Stimulated activated CD4-positive, alpha-beta T cell treated with anti-CD3 and anti-CD28 coated beads, Interleukin-1b, Interleukin-23, amount 100 ng/mL, for 4 hours (primary cell): ENCODE measurements around the gene UNC93B1.

ENCODE experiments used
- DNase-seq, 2 donors: peaks; one replicate each; pipeline ENCODE4 v3.0.0-alpha.2; 2020; ENCODE audit warnings: low read depth in 2 of 2

The UNC93B1 gene, protein sequence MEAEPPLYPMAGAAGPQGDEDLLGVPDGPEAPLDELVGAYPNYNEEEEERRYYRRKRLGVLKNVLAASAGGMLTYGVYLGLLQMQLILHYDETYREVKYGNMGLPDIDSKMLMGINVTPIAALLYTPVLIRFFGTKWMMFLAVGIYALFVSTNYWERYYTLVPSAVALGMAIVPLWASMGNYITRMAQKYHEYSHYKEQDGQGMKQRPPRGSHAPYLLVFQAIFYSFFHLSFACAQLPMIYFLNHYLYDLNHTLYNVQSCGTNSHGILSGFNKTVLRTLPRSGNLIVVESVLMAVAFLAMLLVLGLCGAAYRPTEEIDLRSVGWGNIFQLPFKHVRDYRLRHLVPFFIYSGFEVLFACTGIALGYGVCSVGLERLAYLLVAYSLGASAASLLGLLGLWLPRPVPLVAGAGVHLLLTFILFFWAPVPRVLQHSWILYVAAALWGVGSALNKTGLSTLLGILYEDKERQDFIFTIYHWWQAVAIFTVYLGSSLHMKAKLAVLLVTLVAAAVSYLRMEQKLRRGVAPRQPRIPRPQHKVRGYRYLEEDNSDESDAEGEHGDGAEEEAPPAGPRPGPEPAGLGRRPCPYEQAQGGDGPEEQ

DNA sequence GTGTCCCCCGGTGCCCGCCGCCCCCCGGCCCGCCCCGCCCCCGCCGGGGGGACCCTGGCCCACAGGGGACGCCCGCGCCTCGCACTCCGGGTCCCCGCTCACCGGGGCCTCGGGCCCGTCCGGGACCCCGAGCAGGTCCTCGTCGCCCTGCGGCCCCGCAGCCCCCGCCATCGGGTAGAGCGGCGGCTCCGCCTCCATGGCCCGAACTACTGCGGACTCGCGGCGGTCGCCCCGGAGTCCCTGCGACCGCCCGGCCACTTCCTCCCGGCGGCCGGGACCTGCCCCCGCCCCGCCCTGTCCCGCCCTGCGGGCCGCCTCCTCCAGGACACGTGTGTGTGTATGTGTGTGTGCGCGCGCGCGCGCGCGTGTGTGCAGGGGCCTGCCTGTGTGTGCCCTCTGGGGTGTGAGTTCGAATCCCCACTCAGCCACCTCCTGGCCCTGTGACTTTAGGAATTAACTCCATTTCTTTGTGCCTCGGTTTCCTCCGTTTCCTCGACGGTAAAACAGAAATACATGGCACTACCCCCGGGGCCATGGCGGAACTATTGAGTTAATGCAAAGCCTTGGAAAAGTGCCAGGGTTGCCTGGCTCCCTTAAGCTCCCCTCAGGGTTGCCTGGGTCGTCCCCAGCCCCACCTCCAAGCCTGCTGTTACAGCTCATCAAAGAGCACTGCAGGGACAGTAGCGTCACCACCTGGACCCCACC is at the start of gene UNC93B1:
TSS of gene UNC93B1 (minus strand) at position 252 of the 705 bp plus-strand sequence. CDS start at position 198, 54 bp downstream.
- peak; percentile 52 to 72 for DNase-seq

DNA sequence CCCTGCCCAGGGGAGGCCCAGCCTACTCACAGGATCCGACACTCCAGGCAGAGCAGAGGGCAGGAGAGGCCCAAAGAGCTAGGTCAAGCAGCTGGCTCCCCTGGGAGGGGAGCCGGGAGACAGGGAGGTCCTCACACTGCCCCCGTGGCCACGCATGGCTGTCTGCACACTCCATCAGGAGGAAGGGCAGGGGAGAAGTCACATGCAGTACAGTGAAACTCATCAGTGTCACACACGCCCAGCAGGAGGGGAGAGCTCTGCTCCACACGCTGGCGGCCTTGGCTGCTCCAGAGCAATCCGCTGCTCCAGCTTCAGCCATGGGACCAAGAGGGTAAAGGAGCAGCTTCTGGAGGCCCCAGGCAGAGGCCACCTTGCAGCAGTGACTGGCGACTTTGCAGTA is 49.2 kb upstream of the UNC93B1 start:
- no peak for DNase-seq

DNA sequence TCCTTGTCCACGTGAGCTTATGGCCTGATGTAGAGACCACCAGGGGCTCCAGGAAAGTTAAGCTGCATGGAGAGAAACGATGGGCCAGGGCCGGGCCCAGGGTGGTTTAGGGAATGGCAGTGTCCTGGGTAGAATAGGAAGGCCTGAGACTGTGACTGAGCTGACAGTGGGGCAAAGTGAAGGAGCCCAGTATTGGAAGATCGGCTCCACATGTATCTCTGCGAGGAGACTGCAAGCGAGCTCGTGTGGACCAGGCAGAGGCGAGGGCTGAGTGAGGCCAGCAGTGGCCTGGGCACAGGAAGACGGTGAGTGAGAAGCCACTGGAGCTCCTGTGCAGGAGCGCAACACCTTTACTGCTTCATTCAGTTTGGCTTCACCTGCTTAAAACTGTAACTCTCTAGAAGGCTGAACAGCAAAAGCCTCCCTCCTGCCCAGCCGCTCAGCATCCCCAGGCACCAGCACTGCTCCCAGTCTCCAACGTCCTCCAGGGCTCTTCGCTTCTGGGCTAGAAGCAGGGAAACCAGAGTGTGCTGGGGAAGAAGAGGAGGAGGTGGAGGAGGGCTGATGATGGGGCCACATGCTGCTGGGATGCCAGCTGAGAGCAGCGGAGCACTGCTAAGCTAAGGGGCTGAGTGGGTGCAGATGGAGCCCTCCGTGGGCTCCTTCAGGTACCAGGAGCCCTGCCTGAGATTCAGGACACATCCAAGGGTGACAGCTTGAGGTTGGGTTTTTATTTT is 48.4 kb upstream of the UNC93B1 start:
- DNase-seq: no peak

DNA sequence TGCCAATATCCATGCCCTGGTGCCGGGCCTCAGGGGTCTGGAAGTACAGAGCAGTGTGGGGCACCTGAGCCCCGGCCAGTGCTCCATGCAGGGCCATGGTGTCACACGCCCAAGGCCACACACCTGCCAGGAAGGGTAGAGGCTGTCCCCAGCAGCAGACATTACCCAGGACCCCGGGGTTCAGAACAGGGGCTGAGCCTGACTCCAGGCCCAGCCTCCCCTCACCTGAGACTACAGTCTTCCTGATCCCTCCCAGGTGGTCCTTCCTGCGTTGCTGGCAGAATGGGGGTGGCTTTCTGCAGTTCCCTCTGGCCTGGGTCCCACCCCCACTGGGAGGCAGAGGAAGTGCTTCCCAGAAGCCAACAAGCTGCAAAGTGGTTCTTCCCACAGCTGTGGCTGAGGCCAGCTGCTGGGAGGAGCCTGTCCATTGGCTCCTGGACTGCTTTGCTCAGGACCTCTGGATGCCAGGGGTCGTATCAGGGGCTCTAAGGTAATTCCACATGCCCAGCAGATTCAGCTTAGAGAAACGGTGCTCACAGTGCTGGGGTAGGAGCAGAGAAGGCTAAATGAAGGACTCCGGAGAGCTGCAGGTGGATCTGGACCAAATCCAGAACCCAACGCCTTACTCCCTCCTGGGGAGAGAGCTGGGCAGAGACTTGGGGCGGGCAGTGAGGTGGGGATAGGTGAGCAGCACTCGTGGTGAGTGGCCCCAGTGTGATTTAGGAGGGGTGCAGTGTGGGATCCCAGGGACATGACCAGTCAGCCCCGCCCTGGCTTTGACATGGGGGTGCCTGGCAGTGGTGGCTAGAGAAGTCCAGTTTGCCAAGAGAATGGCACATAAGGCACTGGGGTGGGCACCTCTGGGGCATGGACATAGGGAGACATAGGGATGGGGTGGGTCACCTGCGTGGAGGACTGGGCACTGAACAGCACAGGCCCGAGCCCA is 47.6 kb upstream of the UNC93B1 start:
- no peak for DNase-seq

DNA sequence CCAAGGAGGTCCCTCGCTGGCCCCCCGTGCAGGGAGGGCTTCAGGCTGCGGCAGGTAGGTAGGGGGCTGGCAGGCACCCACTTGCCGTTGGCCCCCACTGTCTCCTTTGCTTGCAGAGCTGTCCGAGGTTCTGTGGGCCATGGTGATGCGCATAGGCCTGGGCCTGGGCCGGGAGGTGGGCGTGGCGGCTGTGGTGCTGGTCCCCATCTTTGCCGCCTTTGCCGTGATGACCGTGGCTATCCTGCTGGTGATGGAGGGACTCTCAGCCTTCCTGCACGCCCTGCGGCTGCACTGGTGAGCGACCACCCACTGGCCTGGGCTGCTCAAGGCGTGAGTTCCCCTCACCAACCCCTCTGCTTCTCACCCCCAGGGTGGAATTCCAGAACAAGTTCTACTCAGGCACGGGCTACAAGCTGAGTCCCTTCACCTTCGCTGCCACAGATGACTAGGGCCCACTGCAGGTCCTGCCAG is 46.5 kb upstream of the UNC93B1 start:
- DNase-seq: no peak

DNA sequence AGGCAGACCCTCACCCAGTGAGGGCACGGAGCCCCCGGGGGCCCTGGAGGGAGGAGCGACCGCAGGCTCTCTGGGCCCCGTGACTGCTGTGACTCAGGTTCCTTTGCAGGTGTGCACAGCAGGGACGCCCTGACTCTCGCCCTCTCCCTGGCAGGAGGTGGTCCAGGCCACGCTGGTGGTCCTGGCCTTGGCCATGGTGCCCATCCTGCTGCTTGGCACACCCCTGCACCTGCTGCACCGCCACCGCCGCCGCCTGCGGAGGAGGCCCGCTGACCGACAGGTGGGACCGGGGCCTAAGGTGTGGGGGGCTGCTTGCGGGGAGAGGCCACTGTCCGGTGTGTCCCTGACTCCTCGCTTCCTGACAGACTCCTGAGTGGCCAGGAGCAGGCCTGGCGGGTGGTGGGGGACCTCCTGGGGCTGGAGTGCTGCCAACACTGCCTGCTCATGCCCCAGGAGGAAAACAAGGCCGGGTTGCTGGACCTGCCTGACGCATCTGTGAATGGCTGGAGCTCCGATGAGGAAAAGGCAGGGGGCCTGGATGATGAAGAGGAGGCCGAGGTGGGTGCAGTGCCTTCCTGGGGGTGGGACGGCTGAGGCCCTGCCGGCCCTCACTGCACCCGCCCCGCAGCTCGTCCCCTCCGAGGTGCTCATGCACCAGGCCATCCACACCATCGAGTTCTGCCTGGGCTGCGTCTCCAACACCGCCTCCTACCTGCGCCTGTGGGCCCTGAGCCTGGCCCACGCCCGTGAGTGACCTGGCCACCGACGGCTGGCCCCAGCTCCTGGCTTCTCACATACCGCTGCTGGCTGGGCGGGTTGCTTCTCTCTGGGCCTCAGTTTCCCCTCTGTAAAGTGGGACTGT is 45.8 kb upstream of the UNC93B1 start:
- DNase-seq: no peak

DNA sequence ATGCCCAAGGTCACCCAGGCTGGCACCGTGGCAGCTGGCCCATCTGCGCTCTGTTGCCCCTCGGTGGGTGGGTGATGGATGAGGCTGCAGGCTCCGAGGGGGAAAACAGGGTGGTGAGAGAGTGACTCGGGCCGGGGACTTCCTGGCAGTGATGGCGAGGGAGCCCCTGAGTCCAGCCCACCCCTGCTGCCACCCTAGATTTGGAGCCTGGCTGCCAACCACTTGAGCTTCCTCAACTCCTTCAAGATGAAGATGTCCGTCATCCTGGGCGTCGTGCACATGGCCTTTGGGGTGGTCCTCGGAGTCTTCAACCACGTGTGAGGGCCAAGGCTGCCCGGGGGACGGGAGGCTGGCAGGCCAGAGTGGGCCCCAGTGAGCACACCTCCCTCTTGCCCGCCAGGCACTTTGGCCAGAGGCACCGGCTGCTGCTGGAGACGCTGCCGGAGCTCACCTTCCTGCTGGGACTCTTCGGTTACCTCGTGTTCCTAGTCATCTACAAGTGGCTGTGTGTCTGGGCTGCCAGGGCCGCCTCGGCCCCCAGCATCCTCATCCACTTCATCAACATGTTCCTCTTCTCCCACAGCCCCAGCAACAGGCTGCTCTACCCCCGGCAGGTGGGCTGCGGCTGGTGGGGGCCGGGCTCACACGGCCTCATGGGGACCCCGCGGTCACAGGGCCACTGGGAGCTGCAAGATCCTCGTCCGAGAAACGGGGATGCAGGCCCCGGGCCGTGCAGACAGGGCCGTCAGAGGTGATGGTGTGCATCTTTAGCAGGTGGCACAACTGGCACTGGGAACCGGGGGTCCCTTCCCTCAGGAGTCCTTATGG is 45.0 kb upstream of the UNC93B1 start:
- no peak for DNase-seq

DNA sequence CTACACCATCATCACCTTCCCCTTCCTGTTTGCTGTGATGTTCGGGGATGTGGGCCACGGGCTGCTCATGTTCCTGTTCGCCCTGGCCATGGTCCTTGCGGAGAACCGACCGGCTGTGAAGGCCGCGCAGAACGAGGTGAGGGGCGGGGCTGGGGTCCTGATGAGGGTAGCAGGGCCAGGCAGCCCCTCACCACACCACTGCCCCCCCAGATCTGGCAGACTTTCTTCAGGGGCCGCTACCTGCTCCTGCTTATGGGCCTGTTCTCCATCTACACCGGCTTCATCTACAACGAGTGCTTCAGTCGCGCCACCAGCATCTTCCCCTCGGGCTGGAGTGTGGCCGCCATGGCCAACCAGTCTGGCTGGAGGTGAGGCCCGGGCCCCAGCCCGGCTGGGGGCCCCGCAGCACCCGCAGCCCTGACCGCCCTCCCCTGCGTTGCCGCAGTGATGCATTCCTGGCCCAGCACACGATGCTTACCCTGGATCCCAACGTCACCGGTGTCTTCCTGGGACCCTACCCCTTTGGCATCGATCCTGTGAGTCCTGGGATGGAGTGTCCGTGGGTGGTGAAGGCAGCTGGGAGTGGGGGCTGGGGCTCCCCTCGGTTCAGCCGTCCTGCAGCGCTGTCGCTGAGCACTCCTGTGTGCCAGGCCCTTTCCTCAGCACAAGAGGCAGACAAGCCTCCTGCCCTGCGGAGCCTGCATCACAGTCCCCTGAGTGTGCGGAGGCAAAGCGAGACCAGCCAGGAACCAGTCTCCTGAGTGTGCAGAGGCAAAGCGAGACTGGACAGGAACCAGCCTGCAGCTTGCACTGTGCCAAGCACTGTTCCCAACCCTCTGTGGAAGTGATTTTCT is 43.8 kb upstream of the UNC93B1 start:
- no peak for DNase-seq

DNA sequence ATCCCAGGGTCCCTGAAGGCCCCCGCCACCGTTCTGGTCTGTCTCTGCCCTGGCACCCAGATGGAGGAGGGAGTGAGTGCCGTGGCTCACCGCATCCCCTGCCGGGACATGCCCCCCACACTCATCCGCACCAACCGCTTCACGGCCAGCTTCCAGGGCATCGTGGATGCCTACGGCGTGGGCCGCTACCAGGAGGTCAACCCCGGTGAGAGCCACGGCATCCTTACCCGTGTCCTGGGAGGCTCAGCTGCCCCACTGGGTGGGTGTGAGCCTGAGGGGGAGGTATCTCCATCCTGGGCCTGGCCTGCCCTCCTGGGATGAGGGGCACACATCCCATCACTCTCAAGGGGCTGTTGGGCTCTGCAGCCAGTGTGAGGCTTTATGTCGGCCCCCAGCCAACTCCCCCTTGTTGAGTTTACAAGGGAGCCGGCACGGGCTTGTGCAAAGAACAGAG is 41.0 kb upstream of the UNC93B1 start:
- no peak for DNase-seq

DNA sequence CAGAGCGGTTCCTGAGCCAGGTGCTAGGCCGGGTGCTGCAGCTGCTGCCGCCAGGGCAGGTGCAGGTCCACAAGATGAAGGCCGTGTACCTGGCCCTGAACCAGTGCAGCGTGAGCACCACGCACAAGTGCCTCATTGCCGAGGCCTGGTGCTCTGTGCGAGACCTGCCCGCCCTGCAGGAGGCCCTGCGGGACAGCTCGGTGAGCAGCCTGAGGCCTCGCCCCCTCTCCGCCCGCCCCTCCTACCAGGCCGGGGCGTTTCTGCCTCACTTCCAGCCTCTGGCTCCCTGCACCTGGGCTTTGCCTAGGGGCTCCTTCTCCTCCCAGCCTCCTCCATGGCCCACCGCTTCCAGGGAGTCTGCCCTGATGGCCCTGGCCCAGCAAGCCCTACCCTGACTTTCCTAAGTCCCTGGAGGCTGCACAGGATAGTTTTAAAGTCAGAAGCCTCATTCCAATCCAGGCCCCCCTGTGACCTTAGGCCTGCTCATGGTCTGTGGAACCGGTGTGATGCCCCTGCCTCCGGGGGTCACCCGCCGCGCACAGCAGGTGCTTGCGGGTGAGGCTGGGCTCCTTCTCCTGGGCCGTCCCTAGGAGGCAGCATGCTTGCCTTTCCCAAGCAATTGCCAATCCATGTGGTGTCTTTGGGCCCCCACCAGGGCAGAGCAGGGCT is 40.4 kb upstream of the UNC93B1 start:
- no peak for DNase-seq

DNA sequence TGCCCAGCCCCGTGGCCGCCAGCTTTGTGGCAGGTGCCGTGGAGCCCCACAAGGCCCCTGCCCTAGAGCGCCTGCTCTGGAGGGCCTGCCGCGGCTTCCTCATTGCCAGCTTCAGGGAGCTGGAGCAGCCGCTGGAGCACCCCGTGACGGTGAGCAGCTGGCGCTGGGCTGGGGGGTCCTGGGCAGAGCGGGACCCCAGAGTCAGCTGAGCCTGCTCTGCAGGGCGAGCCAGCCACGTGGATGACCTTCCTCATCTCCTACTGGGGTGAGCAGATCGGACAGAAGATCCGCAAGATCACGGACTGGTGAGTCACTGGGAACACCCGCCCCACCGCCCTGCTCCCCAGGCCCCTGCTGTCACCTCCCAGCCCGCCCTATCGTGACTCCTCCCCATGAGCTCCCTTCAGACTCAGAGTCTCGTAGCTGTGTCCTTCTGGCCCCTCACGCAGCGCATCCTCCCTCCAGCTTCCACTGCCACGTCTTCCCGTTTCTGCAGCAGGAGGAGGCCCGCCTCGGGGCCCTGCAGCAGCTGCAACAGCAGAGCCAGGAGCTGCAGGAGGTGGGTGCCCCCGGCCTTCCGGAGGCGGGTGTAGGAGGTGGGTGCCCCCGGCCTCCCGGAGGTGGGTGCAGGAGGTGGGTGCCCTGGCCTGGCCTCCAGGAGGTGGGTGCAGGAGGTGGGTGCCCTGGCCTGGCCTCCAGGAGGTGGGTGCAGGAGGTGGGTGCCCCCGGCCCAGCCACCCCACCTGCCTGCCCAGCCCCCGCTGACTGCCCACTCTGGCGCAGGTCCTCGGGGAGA is 39.6 kb upstream of the UNC93B1 start:
- no peak for DNase-seq

DNA sequence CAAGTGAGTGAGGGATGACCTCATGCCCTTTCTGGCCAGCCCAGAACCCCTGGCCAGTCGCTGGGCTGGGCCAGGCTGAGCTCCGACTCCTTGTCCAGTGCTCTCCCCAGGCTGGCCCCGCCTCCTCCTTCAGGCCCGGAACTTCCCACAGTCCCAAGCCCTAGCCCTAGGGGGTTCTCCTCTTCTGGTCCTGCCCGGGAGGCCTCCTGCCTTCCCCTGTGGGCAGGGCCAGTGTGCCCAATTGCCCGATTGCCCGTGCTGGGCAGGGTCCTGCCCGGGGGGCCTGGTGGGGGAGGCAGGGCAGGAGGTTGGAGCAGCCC is 39.1 kb upstream of the UNC93B1 start:
- no peak for DNase-seq

DNA sequence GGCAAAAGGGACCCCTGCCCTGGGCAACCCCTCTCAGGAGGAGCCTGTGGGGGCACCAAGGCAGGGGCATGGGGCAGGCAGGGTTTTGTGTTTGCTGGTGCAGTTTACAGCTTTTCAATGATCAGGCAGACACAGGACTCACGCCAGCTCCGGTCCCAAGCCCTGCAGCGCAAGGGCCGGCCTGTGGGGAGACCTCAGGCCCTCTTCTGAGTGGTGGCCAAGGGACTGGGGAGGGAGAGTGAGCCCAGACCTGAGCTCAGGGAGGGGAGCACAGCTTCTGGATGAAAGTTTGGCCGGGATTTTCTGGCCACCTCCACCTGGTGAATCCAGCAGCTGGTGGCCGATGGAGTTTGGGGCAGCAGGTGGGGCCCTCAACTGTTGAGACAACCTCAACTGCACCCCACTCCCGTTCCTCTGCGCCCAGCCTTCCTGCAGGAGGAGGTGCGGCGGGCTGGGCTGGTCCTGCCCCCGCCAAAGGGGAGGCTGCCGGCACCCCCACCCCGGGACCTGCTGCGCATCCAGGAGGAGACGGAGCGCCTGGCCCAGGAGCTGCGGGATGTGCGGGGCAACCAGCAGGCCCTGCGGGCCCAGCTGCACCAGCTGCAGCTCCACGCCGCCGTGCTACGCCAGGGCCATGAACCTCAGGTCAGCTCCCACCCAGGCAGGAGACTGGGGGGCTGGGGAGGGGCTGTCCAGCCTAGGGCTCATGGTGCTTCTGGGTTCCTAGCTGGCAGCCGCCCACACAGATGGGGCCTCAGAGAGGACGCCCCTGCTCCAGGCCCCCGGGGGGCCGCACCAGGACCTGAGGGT is 38.5 kb upstream of the UNC93B1 start:
- no peak for DNase-seq

DNA sequence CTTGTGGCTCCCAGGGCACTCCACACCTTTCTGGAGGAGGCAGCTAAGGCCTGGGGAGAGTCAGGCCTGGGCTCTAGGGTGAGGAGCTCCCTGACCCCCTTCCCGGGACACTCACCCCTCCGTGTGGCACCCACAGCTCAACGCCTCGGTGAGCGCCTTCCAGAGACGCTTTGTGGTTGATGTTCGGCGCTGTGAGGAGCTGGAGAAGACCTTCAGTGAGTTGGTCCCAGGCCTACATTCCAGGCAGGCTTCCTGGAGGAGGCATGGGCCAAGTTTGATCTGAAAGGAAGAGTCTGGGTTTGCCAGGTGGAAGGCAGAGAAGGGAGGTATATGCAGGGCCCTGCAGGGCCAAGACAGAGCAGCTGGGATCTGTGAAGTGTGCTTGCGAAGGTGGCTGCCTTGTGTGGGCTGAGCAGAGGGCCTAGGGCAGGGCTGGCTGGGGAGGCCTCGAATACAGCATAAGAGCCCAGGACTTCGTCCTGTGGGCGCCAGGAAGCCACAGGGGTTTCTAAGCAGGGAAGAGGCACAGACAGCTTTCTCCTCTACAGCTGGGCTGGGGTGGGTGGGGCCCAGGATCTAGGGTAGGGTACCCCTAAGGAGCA is 37.8 kb upstream of the UNC93B1 start:
- no peak for DNase-seq

DNA sequence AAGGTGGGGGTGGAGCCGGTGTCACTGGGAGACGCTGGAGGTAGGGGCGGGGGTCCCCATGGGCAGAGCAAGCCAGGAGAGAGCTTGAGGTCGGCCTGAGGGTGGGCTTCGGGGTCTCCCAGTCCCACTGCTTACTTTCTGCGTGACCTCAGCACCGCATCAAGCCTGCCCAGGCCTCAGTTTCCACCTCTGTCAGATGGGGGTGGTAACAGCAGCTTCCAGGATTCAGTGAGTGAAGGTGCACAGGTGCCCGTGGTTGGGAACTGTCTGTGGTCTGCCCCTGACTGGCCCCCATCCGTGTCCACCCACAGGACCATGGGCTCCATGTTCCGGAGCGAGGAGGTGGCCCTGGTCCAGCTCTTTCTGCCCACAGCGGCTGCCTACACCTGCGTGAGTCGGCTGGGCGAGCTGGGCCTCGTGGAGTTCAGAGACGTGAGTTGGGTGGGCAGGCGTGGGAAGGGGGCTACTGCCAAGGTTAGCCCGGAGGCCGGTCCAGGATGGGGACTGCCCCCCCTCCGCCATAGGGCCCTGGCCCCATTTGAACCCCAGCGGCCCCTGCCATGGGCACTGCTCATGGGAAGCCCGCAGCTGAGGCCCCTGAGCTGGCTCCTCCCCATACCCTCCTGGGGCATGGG is 37.2 kb upstream of the UNC93B1 start:
- no peak for DNase-seq
